Hepatocyte (in vitro differentiated cells): ENCODE data around the gene TXNDC15. TPM values are rescaled to one million over a fixed set of nuclear protein-coding genes. Genes with fewer than 3 reads are reported as not detected.

Source experiments
- DNase-seq: peaks from one replicate; pipeline ENCODE4 v3.0.0-alpha.2; 2016; ENCODE audit warnings: low spot score
- H2AFZ ChIP-seq: fragments of 200-600 bp; sonication (generic); 2 replicates; pipeline ENCODE4 v1.6.0; 2016; ENCODE audit warnings: antibody characterized with exemption, mild to moderate bottlenecking
- H3K27ac ChIP-seq: fragments of 200-600 bp; sonication (generic); 2 replicates; pipeline ENCODE4 v1.5.1; 2016; ENCODE audit warnings: mild to moderate bottlenecking
- H3K27me3 ChIP-seq: fragments of 200-600 bp; sonication (generic); 2 replicates; pipeline ENCODE4 v1.6.1; 2016
- H3K36me3 ChIP-seq: fragments of 200-600 bp; sonication (generic); replicated peaks from 2 replicates; pipeline ENCODE4 v1.5.1; 2016; ENCODE audit warnings: low read depth; ENCODE audit not compliant: insufficient read depth
- H3K4me1 ChIP-seq: fragments of 200-600 bp; sonication (generic); 2 replicates; pipeline ENCODE4 v1.5.1; 2016; ENCODE audit warnings: mild to moderate bottlenecking, moderate library complexity; ENCODE audit not compliant: insufficient read depth
- H3K4me2 ChIP-seq: fragments of 200-600 bp; sonication (generic); 2 replicates; pipeline ENCODE4 v1.6.0; 2016
- H3K4me3 ChIP-seq: fragments of 200-600 bp; sonication (generic); 2 replicates; pipeline ENCODE4 v1.5.1; 2016; ENCODE audit warnings: mild to moderate bottlenecking
- H3K79me2 ChIP-seq: fragments of 200-600 bp; sonication (generic); 2 replicates; pipeline ENCODE4 v1.6.0; 2017; ENCODE audit warnings: mild to moderate bottlenecking
- H3K9me2 ChIP-seq: fragments of 200-600 bp; sonication (generic); replicated peaks from 2 replicates; pipeline ENCODE4 v1.6.0; 2017; ENCODE audit warnings: mild to moderate bottlenecking; ENCODE audit not compliant: insufficient read depth
- H3K9me3 ChIP-seq: fragments of 200-600 bp; sonication (generic); 2 replicates; pipeline ENCODE4 v1.5.1; 2016; ENCODE audit warnings: low read depth, mild to moderate bottlenecking
- H4K20me1 ChIP-seq: fragments of 200-600 bp; sonication (generic); 2 replicates; pipeline ENCODE4 v1.6.0; 2016; ENCODE audit warnings: mild to moderate bottlenecking; ENCODE audit not compliant: insufficient read depth, poor library complexity, severe bottlenecking
- CTCF ChIP-seq: fragments of 200-600 bp; sonication (generic); IDR thresholded peaks from 2 replicates; pipeline ENCODE4 v1.5.1; 2016; ENCODE audit warnings: antibody characterized with exemption, mild to moderate bottlenecking; ENCODE audit not compliant: poor library complexity
- EZH2 ChIP-seq: fragments of 200-600 bp; sonication (generic); IDR thresholded peaks from 2 replicates; pipeline ENCODE4 v1.6.1; 2016; ENCODE audit warnings: antibody characterized with exemption, mild to moderate bottlenecking, borderline replicate concordance
- EZH2phosphoT487 ChIP-seq: fragments of 200-600 bp; sonication (generic); IDR thresholded peaks from one replicate; pipeline ENCODE4 v1.6.1; 2018; ENCODE audit warnings: antibody characterized with exemption, mild to moderate bottlenecking, low read depth, moderate library complexity; ENCODE audit not compliant: unreplicated experiment, severe bottlenecking
- WGBS: methylation state at CpG from one replicate; pipeline ENCODE4 v1.1.6; 2016; ENCODE audit warnings: low lambda C conversion rate; ENCODE audit errors: missing lambda C conversion rate; 5-methylcytosine and 5-hydroxymethylcytosine counted together
- polyA plus RNA-seq: library from polyadenylated mRNA; unstranded; fragments of >200 nt; fragmentation: Nextera tagmentation; extraction: Ambion mirVana; gene quantifications from 2 replicates; pipeline ENCODE4 v1.2.1, GENCODE V29; 2016
- total RNA-seq: library from RNA; depleted of rRNA; stranded (reverse); fragments of >200 nt; gene quantifications from 2 replicates; pipeline ENCODE4 v1.2.3, GENCODE V29; 2014

Gene TXNDC15
- total and polyA plus RNA-seq, 2 experiments from 2014 or later = 56.7 to 76.0 TPM

GRCh38 chr5:134918861-134919260 is 44.7 kb downstream of the TXNDC15 start:
- no peaks in the 10 kb centered on the region for H3K9me3 ChIP-seq
- TF ChIP-seq EZH2phosphoT487 = no peak
- TF ChIP-seq CTCF = no peak
- TF ChIP-seq EZH2 = no peak

GRCh38 chr5:134920848-134921575 is 46.8 kb downstream of the TXNDC15 start:
- no peak overlapping the region for H3K27ac ChIP-seq
- no peak overlapping the region for H2AFZ ChIP-seq
- H3K36me3 ChIP-seq = no peaks in the 10 kb centered on the region
- peaks cover 8% of the 10 kb centered on the region for H3K79me2 ChIP-seq
- H3K9me3 ChIP-seq = no peaks in the 10 kb centered on the region
- no peaks in the 10 kb centered on the region for H3K9me2 ChIP-seq
- H3K4me2 ChIP-seq = no peak overlapping the region
- no peaks in the 10 kb centered on the region for H3K27me3 ChIP-seq
- no peak overlapping the region for H3K4me3 ChIP-seq
- no peak for DNase-seq
- no peaks in the 10 kb centered on the region for H4K20me1 ChIP-seq
- 96% methylated on average over 9 of the region's 9 CpGs for WGBS
- TF ChIP-seq EZH2phosphoT487 = no peak
- no peak for TF ChIP-seq CTCF
- H3K4me1 ChIP-seq = peaks cover 7% of the 10 kb centered on the region

More at GRCh38 chr5:134918861-134919260, 44.7 kb downstream of the TXNDC15 start:
- WGBS = 90% methylated on average over 3 of the region's 3 CpGs
- Histone ChIP-seq H2AFZ (no peak overlapping the region), H3K4me3 (no peak overlapping the region), H4K20me1 (no peaks in the 10 kb centered on the region), H3K27ac (no peak overlapping the region), H3K36me3 (no peaks in the 10 kb centered on the region), H3K4me2 (no peak overlapping the region), H3K27me3 (no peaks in the 10 kb centered on the region), H3K4me1 (peaks cover 7% of the 10 kb centered on the region), H3K9me2 (no peaks in the 10 kb centered on the region), H3K79me2 (peaks cover 8% of the 10 kb centered on the region)
- DNase-seq = no peak

- no peak overlapping the region for H3K4me3 ChIP-seq
- DNase-seq = no peak
- no peaks in the 10 kb centered on the region for H3K79me2 ChIP-seq
- no peak overlapping the region for H2AFZ ChIP-seq
- no peaks in the 10 kb centered on the region for H3K9me2 ChIP-seq
- 97% methylated on average over 3 of the region's 3 CpGs for WGBS
- H3K27ac ChIP-seq = no peak overlapping the region
- peaks cover 3% of the 10 kb centered on the region for H3K36me3 ChIP-seq
- TF ChIP-seq CTCF (no peak), EZH2phosphoT487 (no peak)
- H3K27me3 ChIP-seq = no peaks in the 10 kb centered on the region
- H3K9me3 ChIP-seq = no peaks in the 10 kb centered on the region
- H3K4me2 ChIP-seq = no peak overlapping the region
- no peaks in the 10 kb centered on the region for H4K20me1 ChIP-seq
- H3K4me1 ChIP-seq = no peaks in the 10 kb centered on the region
Observed at GRCh38 chr5:134932508-134932907, 58.3 kb downstream of the TXNDC15 start.
